Measurements from ENCODE around the gene HOXD11. TPM values are rescaled to one million over a fixed set of nuclear protein-coding genes. Genes with fewer than 3 reads are reported as not detected.

HOXD11 gene
- polyA plus RNA-seq, 1 donor from 2014 or later = not detected

GRCh38 chr2:176124110-176124946 lies 17.2 kb downstream of the HOXD11 start:
- no peak overlapping the region for H3K4me2 ChIP-seq (ENCODE audit: low read length)
- no peak for TF ChIP-seq RAD21 (conservative IDR thresholded peaks at IDR 0.05)
- peak; percentile 22 for TF ChIP-seq EZH2 (IDR thresholded peaks at IDR 0.05; ENCODE audit: borderline replicate concordance, insufficient read depth, low read length, poor library complexity, severe bottlenecking)
- no peak overlapping the region for H2AFZ ChIP-seq (ENCODE audit: low read depth, low read length)

DNA sequence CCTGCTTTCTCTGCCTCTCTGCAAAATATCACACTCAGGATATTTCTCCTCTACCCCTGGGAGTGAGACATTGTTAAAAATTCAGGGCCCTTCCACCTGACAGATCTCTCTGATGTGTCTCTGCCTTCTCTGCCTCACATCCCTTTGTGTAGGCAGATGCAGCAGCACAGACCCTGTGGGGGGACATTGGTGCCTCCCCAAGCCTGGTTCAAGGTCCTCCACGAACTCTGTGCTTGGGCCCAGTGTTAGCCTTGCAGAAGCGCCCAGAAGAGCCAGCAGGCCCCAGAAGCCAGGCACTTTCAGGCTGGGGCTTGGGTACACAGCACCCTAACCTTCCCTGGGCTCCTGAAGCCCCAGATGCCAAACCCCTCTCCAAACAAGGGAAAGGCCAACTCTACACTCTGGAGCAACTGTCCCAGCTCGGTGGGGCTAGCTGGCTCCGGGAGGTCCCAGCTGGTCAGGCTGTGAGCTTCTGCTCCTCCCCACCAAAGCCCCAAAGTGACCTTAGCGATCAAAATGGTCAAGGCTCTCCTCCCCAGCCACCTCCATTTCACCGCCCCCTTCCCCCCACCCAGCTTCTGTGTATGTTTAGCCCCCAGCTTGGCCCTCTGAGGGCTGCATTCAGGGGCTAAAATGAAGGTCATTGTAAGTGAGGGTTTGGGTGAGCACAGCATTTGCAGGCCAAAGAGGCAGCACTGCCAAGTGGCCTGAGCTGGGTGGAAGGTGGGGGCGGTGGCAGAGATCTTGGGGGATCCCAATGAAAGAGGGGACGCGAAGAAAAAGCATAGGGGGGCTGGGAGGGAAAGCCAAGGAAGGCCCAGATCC lies 18.1 kb downstream of the HOXD11 start:
- H3K27me3 ChIP-seq (ENCODE audit: insufficient read depth, low read depth, low read length) = peaks cover 97% of the 10 kb centered on the region

More at GRCh38 chr2:176124110-176124946, 17.2 kb downstream of the HOXD11 start:
- H3K36me3 ChIP-seq (ENCODE audit: insufficient read depth, low read length) = no peaks in the 10 kb centered on the region
- H3K27me3 ChIP-seq (ENCODE audit: insufficient read depth, low read depth, low read length) = peaks cover 100% of the 10 kb centered on the region
- H3K9ac ChIP-seq (ENCODE audit: low read length) = no peak overlapping the region
- H3K9me3 ChIP-seq (ENCODE audit: low read length) = no peaks in the 10 kb centered on the region
- H3K79me2 ChIP-seq (replicated peaks; ENCODE audit: insufficient read depth, low read length) = no peaks in the 10 kb centered on the region
- H3K4me3 ChIP-seq (ENCODE audit: low read length) = no peak overlapping the region
- H3F3A ChIP-seq (ENCODE audit: insufficient read depth, low read length, poor library complexity, severe bottlenecking) = no peaks in the 10 kb centered on the region
- no peaks in the 10 kb centered on the region for H3K9me2 ChIP-seq (ENCODE audit: insufficient read depth, low read length)
- no peak overlapping the region for H3K27ac ChIP-seq (ENCODE audit: low read length)
- no peaks in the 10 kb centered on the region for H4K20me1 ChIP-seq (ENCODE audit: insufficient read depth)

More for the DNA sequence above, 18.1 kb downstream of the HOXD11 start:
- no peak overlapping the region for H3K4me3 ChIP-seq (ENCODE audit: low read length)
- no peak overlapping the region for H2AFZ ChIP-seq (ENCODE audit: low read depth, low read length)
- H3K79me2 ChIP-seq (replicated peaks; ENCODE audit: insufficient read depth, low read length) = no peaks in the 10 kb centered on the region
- TF ChIP-seq MXI1 (conservative IDR thresholded peaks at IDR 0.05; ENCODE audit: poor library complexity, severe bottlenecking) = no peak
- TF ChIP-seq EZH2 (IDR thresholded peaks at IDR 0.05; ENCODE audit: borderline replicate concordance, insufficient read depth, low read length, poor library complexity, severe bottlenecking) = no peak
- no peak for TF ChIP-seq EP300 (conservative IDR thresholded peaks at IDR 0.05; ENCODE audit: poor library complexity, severe bottlenecking)
- no peak for TF ChIP-seq CTCF (IDR thresholded peaks at IDR 0.05; ENCODE audit: poor library complexity, severe bottlenecking)
- TF ChIP-seq TAF1 (IDR thresholded peaks at IDR 0.05; ENCODE audit: low read depth) = no peak
- no peak for TF ChIP-seq RAD21 (conservative IDR thresholded peaks at IDR 0.05)
- no peak for TF ChIP-seq SMC3 (conservative IDR thresholded peaks at IDR 0.05; ENCODE audit: poor library complexity)
- no peak for TF ChIP-seq POLR2AphosphoS5 (IDR thresholded peaks at IDR 0.05)
- TF ChIP-seq, protein P1, sequence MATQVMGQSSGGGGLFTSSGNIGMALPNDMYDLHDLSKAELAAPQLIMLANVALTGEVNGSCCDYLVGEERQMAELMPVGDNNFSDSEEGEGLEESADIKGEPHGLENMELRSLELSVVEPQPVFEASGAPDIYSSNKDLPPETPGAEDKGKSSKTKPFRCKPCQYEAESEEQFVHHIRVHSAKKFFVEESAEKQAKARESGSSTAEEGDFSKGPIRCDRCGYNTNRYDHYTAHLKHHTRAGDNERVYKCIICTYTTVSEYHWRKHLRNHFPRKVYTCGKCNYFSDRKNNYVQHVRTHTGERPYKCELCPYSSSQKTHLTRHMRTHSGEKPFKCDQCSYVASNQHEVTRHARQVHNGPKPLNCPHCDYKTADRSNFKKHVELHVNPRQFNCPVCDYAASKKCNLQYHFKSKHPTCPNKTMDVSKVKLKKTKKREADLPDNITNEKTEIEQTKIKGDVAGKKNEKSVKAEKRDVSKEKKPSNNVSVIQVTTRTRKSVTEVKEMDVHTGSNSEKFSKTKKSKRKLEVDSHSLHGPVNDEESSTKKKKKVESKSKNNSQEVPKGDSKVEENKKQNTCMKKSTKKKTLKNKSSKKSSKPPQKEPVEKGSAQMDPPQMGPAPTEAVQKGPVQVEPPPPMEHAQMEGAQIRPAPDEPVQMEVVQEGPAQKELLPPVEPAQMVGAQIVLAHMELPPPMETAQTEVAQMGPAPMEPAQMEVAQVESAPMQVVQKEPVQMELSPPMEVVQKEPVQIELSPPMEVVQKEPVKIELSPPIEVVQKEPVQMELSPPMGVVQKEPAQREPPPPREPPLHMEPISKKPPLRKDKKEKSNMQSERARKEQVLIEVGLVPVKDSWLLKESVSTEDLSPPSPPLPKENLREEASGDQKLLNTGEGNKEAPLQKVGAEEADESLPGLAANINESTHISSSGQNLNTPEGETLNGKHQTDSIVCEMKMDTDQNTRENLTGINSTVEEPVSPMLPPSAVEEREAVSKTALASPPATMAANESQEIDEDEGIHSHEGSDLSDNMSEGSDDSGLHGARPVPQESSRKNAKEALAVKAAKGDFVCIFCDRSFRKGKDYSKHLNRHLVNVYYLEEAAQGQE (IDR thresholded peaks at IDR 0.05; ENCODE audit: borderline replicate concordance) = no peak
- H4K20me1 ChIP-seq (ENCODE audit: insufficient read depth) = no peaks in the 10 kb centered on the region
- H3K4me2 ChIP-seq (ENCODE audit: low read length) = no peak overlapping the region
- no peak overlapping the region for H3K9ac ChIP-seq (ENCODE audit: low read length)
- no peaks in the 10 kb centered on the region for H3K9me2 ChIP-seq (ENCODE audit: insufficient read depth, low read length)
- H3K9me3 ChIP-seq (ENCODE audit: low read length) = no peaks in the 10 kb centered on the region
- H3K27ac ChIP-seq (ENCODE audit: low read length) = no peak overlapping the region
- no peaks in the 10 kb centered on the region for H3F3A ChIP-seq (ENCODE audit: insufficient read depth, low read length, poor library complexity, severe bottlenecking)
- H3K36me3 ChIP-seq (ENCODE audit: insufficient read depth, low read length) = no peaks in the 10 kb centered on the region
